ENCODE results near the gene NCK2.
"Not testable (repeated sequence)": the region's sequence is repeated elsewhere in the genome, so short reads cannot be mapped to it uniquely, and the experiment has no call there.

The NCK2 gene

DNA sequence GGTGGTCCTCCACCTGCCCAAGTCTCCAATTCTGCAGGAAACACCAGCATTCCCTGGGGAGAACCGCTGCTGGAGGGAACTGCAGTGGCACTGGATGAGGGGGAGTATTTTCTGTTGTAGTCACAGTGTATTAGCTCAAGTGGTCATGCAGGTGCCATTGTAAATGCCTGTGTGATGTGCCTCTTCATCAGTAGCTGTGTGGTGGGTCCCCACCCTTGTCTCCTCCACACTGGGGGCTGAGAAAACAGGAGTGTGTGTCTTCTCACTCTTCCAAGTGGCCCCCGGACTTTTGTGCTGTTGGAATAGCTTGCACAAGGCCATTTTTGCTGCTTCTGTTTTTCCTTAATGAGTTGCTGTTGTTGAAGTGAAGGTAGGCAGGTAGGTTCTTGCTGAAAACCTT is 8.7 kb downstream of the NCK2 start:
- Histone ChIP-seq H3K4me2 (peak overlapping the region; percentile 71), H3K9me3 (no peaks in the 10 kb centered on the region; the same call in 1 of the 2 replicates), H3K27me3 (no peaks in the 10 kb centered on the region), H3K27ac (peak overlapping the region; percentile 72), H3K36me3 (peaks cover 69% of the 10 kb centered on the region), H3K4me1 (peaks cover 69% of the 10 kb centered on the region), H4K20me1 (peaks cover 96% of the 10 kb centered on the region), H3K9ac (no peak overlapping the region), H3K4me3 (no peak overlapping the region)
- no peak for TF ChIP-seq Cebpa-rat (IDR thresholded peaks at IDR 0.05)

DNA sequence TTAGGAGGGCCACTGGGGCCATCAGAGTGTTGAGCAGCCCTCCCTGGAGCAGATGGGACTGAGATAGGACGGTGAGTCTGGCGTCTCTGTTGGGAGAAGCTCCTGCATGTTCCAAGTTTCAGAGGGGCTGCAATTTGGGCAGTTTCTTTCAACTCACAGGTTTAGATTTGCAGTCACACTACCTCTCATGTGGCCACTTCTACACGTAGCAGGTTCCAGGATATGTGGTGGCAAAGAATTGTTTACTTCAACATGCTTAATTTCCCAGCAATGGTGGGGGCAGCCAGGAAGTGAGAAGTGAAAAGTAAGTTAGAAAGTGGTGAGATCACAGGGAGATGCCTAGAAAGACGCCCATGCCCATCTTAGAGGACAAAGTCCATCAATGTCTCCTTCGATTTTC is 9.3 kb downstream of the NCK2 start:
- Histone ChIP-seq H3K27me3 (no peaks in the 10 kb centered on the region), H3K4me2 (peak overlapping the region; percentile 71), H3K36me3 (peaks cover 71% of the 10 kb centered on the region), H3K9ac (no peak overlapping the region), H3K4me3 (no peak overlapping the region), H4K20me1 (peaks cover 96% of the 10 kb centered on the region), H3K4me1 (peaks cover 63% of the 10 kb centered on the region), H3K27ac (peak overlapping the region; percentile 72), H3K9me3 (no peaks in the 10 kb centered on the region; the same call in 1 of the 2 replicates)
- TF ChIP-seq Cebpa-rat (IDR thresholded peaks at IDR 0.05) = no peak

GRCh38 chr2:105754994-105755393 is 10.3 kb downstream of the NCK2 start:
- TF ChIP-seq Cebpa-rat (IDR thresholded peaks at IDR 0.05) = no peak
- Histone ChIP-seq H3K4me3 (0 out of 2 replicates have a peak overlapping the region, but pooled peaks have one; percentile 5), H3K9me3 (no peaks in the 10 kb centered on the region; the same call in 1 of the 2 replicates), H3K27ac (peak overlapping the region; percentile 72), H3K27me3 (no peaks in the 10 kb centered on the region), H3K4me1 (peaks cover 53% of the 10 kb centered on the region), H3K9ac (peak overlapping the region; percentile 64), H3K36me3 (peaks cover 66% of the 10 kb centered on the region), H3K4me2 (peak overlapping the region; percentile 71), H4K20me1 (peaks cover 96% of the 10 kb centered on the region)

DNA sequence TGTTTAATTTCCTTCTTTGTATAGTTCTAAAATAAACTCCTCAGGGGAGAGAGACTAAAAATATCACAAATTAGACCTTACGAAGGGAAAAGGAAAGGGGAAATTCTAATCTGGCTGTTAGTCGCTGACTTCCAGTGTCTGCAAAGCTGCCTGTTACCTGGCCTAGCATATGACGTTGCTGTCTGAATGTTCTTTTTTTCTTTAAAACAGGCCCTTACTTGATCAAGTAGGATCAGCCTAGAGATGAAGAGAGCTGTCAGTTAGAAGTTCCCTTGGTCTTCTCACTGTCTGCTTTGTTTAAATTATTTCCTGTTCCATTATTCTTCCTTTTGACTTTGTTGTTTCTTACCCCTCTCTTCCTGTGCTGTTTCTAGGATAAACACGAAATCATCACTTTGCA is 11.2 kb downstream of the NCK2 start:
- no peaks in the 10 kb centered on the region; the same call in 1 of the 2 replicates for H3K9me3 ChIP-seq
- peaks cover 59% of the 10 kb centered on the region for H3K36me3 ChIP-seq
- H3K9ac ChIP-seq = peak overlapping the region; percentile 64
- H3K4me1 ChIP-seq = peaks cover 55% of the 10 kb centered on the region
- no peaks in the 10 kb centered on the region for H3K27me3 ChIP-seq
- TF ChIP-seq Cebpa-rat (IDR thresholded peaks at IDR 0.05) = no peak
- peaks cover 96% of the 10 kb centered on the region for H4K20me1 ChIP-seq
- peak overlapping the region; percentile 72 for H3K27ac ChIP-seq
- peak overlapping the region; percentile 71 for H3K4me2 ChIP-seq
- 0 out of 2 replicates have a peak overlapping the region, but pooled peaks have one; percentile 5 for H3K4me3 ChIP-seq

GRCh38 chr2:105756435-105756834 is 11.7 kb downstream of the NCK2 start:
- H3K9me3 ChIP-seq = no peaks in the 10 kb centered on the region
- H3K4me2 ChIP-seq = peak overlapping the region; percentile 71
- peaks cover 54% of the 10 kb centered on the region for H3K36me3 ChIP-seq
- no peak for TF ChIP-seq Cebpa-rat (IDR thresholded peaks at IDR 0.05)
- peaks cover 57% of the 10 kb centered on the region for H3K4me1 ChIP-seq
- H3K27me3 ChIP-seq = no peaks in the 10 kb centered on the region
- H3K27ac ChIP-seq = peak overlapping the region; percentile 72
- H4K20me1 ChIP-seq = peaks cover 96% of the 10 kb centered on the region
- H3K4me3 ChIP-seq = no peak overlapping the region
- H3K9ac ChIP-seq = no peak overlapping the region

DNA sequence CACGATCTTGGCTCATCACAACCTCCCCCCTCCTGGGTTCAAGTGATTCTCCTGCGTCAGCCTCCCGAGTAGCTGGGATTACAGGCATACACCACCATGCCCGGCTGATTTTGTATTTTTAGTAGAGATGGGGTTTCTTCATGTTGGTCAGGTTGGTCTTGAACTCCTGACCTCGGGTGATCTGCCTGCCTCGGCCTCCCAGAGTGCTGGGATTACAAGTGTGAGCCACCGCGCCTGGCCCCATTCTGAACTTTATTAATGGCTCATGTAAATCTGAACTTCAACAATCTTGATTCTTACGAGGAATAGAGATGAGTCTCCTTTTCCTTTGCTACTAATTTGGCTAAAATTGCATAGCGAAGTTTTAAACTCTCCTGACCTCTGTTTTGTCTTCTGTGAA is 12.2 kb downstream of the NCK2 start:
- H3K9ac ChIP-seq, H3K27me3 ChIP-seq, H3K9me3 ChIP-seq, H3K27ac ChIP-seq, H3K4me3 ChIP-seq: not testable (repeated sequence)
- Histone ChIP-seq H3K4me2 (0 out of 2 replicates have a peak overlapping the region, but pooled peaks have one; percentile 71), H3K36me3 (peaks cover 53% of the 10 kb centered on the region), H4K20me1 (peaks cover 96% of the 10 kb centered on the region), H3K4me1 (peaks cover 61% of the 10 kb centered on the region)

GRCh38 chr2:105757433-105757832 is 12.7 kb downstream of the NCK2 start:
- Histone ChIP-seq H3K27ac (no peak overlapping the region), H3K36me3 (peaks cover 54% of the 10 kb centered on the region), H3K4me2 (no peak overlapping the region), H4K20me1 (peaks cover 96% of the 10 kb centered on the region), H3K9me3 (no peaks in the 10 kb centered on the region), H3K4me1 (peaks cover 65% of the 10 kb centered on the region), H3K27me3 (no peaks in the 10 kb centered on the region), H3K4me3 (no peak overlapping the region), H3K9ac (no peak overlapping the region)
- no peak for TF ChIP-seq Cebpa-rat (IDR thresholded peaks at IDR 0.05)

GRCh38 chr2:105760191-105760590 is 15.5 kb downstream of the NCK2 start:
- H3K4me3 ChIP-seq = no peak overlapping the region
- no peak overlapping the region for H3K9ac ChIP-seq
- H3K27me3 ChIP-seq = no peaks in the 10 kb centered on the region
- no peak overlapping the region for H3K27ac ChIP-seq
- no peak overlapping the region for H3K4me2 ChIP-seq
- peaks cover 56% of the 10 kb centered on the region for H3K36me3 ChIP-seq
- H4K20me1 ChIP-seq = peaks cover 98% of the 10 kb centered on the region
- H3K9me3 ChIP-seq = no peaks in the 10 kb centered on the region
- no peak for TF ChIP-seq Cebpa-rat (IDR thresholded peaks at IDR 0.05)
- H3K4me1 ChIP-seq = peaks cover 45% of the 10 kb centered on the region

GRCh38 chr2:105760639-105761337 is 16.1 kb downstream of the NCK2 start:
- Histone ChIP-seq H3K27ac (peak overlapping the region; percentile 15; the same call in 1 of the 2 replicates), H3K4me1 (peaks cover 39% of the 10 kb centered on the region), H3K9ac (no peak overlapping the region), H3K36me3 (peaks cover 62% of the 10 kb centered on the region), H3K27me3 (no peaks in the 10 kb centered on the region), H4K20me1 (peaks cover 98% of the 10 kb centered on the region), H3K4me2 (no peak overlapping the region; the same call in 1 of the 2 replicates), H3K9me3 (no peaks in the 10 kb centered on the region), H3K4me3 (no peak overlapping the region)
- no peak for TF ChIP-seq Cebpa-rat (IDR thresholded peaks at IDR 0.05)

- H3K9me3 ChIP-seq = no peaks in the 10 kb centered on the region; the same call in 1 of the 2 replicates
- H4K20me1 ChIP-seq = peaks cover 100% of the 10 kb centered on the region
- H3K27me3 ChIP-seq = no peaks in the 10 kb centered on the region
- peaks cover 67% of the 10 kb centered on the region for H3K36me3 ChIP-seq
- H3K4me2 ChIP-seq = no peak overlapping the region
- H3K4me1 ChIP-seq = peaks cover 34% of the 10 kb centered on the region
- no peak overlapping the region for H3K4me3 ChIP-seq
- H3K27ac ChIP-seq = peak overlapping the region; percentile 12; the same call in 1 of the 2 replicates
- no peak for TF ChIP-seq Cebpa-rat (IDR thresholded peaks at IDR 0.05)
- H3K9ac ChIP-seq = peak overlapping the region; percentile 51; the same call in 1 of the 2 replicates
These were observed 17.3 kb downstream of the NCK2 start for GRCh38 chr2:105761931-105762515.

All from BLaER1 (cell line).